B cell (primary cell): ENCODE measurements around the gene SPINK5.

ENCODE experiments used
- CTCF ChIP-seq: fragments of 200-600 bp; IDR thresholded peaks from one replicate; pipeline ENCODE4 v1.8.0; 2022; ENCODE audit warnings: antibody characterized with exemption, mild to moderate bottlenecking
- EZH2 ChIP-seq: IDR thresholded peaks from 2 replicates; pipeline ENCODE4 v1.6.1; 2012; ENCODE audit warnings: borderline replicate concordance, low read depth, mild to moderate bottlenecking, moderate library complexity, low read length; ENCODE audit not compliant: insufficient read depth, poor library complexity, severe bottlenecking

DNA sequence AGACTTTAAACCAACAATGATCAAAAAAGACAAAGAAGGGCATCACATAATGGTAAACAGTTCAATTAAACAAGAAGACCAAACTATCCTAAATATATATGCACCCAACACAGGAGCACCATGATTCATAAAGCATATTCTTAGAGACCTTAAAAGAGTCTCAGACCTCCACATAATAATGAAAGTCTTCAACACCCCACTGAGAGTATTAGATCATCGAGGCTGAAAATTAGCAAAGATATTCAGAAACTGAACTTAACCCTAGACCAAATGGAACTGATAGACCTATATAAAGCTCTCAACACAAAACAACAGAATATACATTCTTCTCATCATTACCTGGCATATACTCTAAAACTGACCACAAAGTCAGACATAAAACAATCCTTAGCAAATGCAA is 92.8 kb downstream of the SPINK5 start:
- TF ChIP-seq CTCF (no peak), EZH2 (no peak)
